T47D (cell line): Measurements from ENCODE around the gene FNDC1.
A peak's percentile ranks its signal among the peaks of the same experiment; 100 is the strongest.

Source experiments
- DNase-seq, 2 experiments: peaks; one replicate each; pipeline versions ENCODE4 v3.0.0 to v3.0.0-alpha.2; 2011 to 2012; ENCODE audit warnings: low read depth in 1 of 2, low spot score in 1 of 2
- JUND ChIP-seq: IDR thresholded peaks from 2 replicates; pipeline ENCODE4 v1.6.1; 2012; ENCODE audit warnings: low read depth
- in situ Hi-C: cut with HindIII; loops from 2 replicates; pipeline ENCODE4 v1.10.0; 2016; ENCODE audit warnings: low sequenced_read_pairs, low pct_unique_long_range_greater_than_20kb

Gene FNDC1

GRCh38 chr6:159301277-159301676, 132.1 kb downstream of the FNDC1 start:
- in situ Hi-C loops = no loop called here
- no peak for DNase-seq
- TF ChIP-seq JUND = no peak

- no peak for DNase-seq
- no peak for TF ChIP-seq JUND
- in situ Hi-C loops = no loop called here
These were observed 132.8 kb downstream of the FNDC1 start for GRCh38 chr6:159301810-159302593.

- DNase-seq = peak in 1 of 2 experiments; percentile 24
- TF ChIP-seq JUND = no peak
- in situ Hi-C loops = no loop called here
These were observed 133.4 kb downstream of the FNDC1 start for GRCh38 chr6:159302594-159302992.

DNA sequence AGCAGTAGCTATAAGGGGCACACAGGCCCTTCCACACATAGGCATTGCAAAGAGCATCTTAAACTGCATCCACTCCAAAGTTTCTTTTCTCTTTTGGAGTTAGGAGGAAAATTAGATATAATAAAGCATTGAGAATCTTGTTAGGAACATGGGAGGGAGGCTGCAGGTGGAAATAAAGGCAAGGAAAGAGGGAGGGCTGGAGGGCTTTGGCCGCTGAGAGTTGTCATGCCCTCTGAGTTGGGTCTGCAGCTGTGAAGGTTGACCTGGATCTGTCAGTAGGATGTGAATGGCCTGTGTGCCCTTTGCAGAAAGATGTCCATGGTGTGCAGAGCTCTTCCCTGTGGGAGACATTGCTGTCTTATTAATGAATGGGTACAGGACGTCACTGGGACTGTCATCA, 134.0 kb downstream of the FNDC1 start:
- DNase-seq = no peak
- TF ChIP-seq JUND = no peak
- in situ Hi-C loops = no loop called here

DNA sequence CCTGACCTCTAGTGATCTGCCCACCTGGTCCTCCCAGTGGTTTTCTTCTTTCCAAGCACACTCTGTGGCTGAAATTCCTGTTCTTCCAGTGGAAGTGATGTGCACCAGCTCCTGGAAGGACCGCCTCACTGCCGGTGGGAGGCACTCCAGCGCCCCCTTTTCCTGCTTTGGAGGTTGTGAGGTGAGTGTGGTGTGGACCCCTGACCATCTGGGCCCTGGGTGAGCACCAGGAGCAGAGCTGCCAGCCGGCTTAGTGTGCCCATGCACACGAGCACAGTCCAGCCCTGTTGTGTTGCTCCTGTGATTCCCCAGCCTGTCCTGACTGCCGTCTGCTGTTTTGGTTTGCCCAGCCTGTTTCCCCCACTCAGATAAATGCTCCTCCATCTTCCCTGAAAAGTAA, 134.6 kb downstream of the FNDC1 start:
- DNase-seq = no peak
- in situ Hi-C loops = no loop called here

GRCh38 chr6:159304641-159305040, 135.4 kb downstream of the FNDC1 start:
- in situ Hi-C loops = no loop called here
- no peak for TF ChIP-seq JUND
- no peak for DNase-seq

More for the DNA sequence above, 134.6 kb downstream of the FNDC1 start:
- no peak for TF ChIP-seq JUND

DNA sequence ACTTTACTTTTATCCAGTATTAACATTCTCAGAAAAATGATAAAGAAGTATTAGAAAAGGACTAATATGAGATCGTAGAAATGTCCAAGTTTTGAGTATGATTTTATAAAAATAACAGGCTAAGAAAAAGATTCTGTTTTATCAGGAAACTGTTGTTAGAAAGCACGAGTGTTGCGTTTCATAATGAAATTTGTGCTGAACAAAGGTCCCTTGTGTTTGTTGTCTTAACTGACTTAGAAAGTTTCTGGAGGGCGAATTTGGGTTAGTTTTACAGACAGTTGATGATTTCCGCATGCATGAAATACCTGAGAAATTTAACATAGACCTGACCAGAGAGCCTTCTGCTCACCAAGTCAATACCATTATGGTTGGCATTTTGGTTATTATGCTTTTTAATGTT, 136.0 kb downstream of the FNDC1 start:
- TF ChIP-seq JUND = no peak
- in situ Hi-C loops = no loop called here
- no peak for DNase-seq

- peak in 1 of 2 experiments; percentile 47 for DNase-seq
- no peak for TF ChIP-seq JUND
- in situ Hi-C loops = no loop called here
These were observed 136.8 kb downstream of the FNDC1 start for GRCh38 chr6:159305804-159306537.

DNA sequence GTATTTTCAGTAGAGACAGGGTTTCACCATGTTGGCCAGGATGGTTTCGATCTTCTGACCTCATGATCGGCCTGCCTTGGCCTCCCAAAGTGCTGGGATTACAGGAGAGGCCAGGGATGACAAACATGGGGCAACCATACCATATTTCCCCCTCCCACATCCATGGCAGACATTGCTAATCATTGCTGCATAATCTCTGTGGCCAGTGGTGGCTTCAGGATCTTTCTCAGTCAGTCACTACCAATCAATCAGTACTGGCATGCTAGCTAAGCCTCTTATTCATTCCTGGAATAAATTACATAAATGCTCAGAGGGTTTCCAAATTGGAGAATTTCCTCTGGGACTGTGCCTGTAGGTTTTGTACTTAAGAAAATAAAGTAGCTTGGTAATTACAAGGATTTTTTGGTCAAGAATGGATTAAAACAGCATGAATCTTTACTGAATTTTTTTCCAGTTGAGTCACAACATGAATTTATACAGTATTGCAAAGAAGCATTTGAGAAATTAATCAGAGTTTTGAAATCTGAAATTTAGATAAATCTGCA, 138.1 kb downstream of the FNDC1 start:
- DNase-seq = no peak
- in situ Hi-C loops = no loop called here
- no peak for TF ChIP-seq JUND

DNA sequence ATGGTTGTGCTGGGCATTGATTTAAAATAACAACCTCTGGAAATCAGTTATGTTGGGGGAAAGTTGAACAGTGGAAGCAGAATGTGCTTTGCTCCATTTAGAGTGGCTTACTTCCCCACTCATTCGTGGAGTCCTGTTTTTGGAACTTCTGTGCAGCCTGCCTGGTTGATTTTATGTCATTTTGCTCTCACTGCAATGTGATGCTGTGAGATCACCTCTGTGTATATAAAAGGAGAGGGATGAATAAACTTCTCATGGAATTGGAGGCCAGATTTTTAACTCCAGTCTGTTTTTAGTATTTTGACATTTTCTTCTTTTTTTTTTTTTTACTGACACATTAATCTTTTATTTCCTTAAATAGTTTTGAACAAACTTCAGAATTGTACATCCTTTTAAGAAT, 139.0 kb downstream of the FNDC1 start:
- DNase-seq = no peak
- TF ChIP-seq JUND = no peak
- in situ Hi-C loops = no loop called here

DNA sequence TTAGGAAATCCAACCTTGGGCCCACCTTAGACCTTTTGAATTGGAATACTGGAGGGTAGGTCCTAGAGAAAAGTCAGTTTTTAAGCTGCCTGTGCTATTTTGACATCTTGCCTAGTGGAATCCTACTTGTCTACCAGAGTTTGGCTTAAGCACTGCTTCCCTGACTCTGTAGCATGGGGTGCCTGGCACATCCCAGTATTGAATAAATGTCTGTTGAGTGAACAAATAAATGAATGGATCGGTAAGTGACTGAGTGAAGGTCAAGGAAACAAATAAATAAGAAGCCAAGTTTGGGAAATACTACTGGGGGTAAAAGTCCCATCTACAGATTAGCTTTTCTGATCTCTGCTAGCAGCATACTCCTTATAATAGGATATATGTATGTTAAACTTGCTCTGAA, 140.5 kb downstream of the FNDC1 start:
- DNase-seq = no peak
- in situ Hi-C loops = no loop called here
- no peak for TF ChIP-seq JUND

GRCh38 chr6:159311618-159312017, 142.4 kb downstream of the FNDC1 start:
- in situ Hi-C loops = no loop called here
- TF ChIP-seq JUND = no peak
- peak in 1 of 2 experiments; percentile 24 for DNase-seq

- no peak for TF ChIP-seq JUND
- in situ Hi-C loops = no loop called here
- no peak for DNase-seq
These were observed 143.0 kb downstream of the FNDC1 start for GRCh38 chr6:159312206-159312605.

DNA sequence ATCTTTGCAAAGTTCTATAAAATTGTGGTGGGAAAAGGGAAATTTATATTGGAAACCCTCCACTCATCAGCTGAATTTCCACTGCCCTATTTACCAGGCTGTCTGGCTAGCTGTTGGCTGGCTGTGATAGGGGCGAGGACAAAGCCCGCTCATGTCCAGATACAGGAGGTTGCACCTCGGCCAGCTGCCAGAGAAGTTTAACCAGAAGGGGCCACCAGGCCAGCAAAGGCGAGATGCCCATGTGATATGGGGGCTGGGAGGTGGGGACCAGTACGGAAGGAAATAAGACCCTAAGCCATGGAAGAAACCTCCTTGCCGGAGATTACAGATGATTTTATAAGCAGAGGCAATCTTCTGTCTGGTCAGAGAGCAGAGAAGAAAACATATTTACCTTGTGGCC, 143.8 kb downstream of the FNDC1 start:
- DNase-seq = no peak
- no peak for TF ChIP-seq JUND
- in situ Hi-C loops = no loop called here
